ENCODE data around the gene LRRC49.

- TF ChIP-seq CTCF (IDR thresholded peaks at IDR 0.05): no peak
- no peak for TF ChIP-seq POLR2A (IDR thresholded peaks at IDR 0.05)
These were observed 179.8 kb downstream of the LRRC49 start for GRCh38 chr15:71072423-71072822.

All from thyroid gland (tissue), 4 donors.